GM23338 (cell line): ENCODE measurements around the gene MSL3B.

Experiments
- CREB1 ChIP-seq: fragments of 250-450 bp; sonication (Bioruptor Pico); IDR thresholded peaks from 2 replicates; pipeline ENCODE4 v1.5.0; 2020; ENCODE audit warnings: low read depth, mild to moderate bottlenecking, moderate library complexity
- NANOG ChIP-seq: IDR thresholded peaks from 2 replicates; pipeline ENCODE4 v1.6.1; 2016; ENCODE audit warnings: antibody characterized with exemption, borderline replicate concordance
- POLR2AphosphoS5 ChIP-seq: IDR thresholded peaks from 2 replicates; pipeline ENCODE4 v1.6.1; 2016; ENCODE audit warnings: antibody characterized with exemption, low read depth
- TF ChIP-seq, protein P1 (sequence below): IDR thresholded peaks from one replicate; pipeline ENCODE4 v1.6.1; 2018; ENCODE audit warnings: antibody characterized with exemption; ENCODE audit not compliant: unreplicated experiment
- TF ChIP-seq, protein P2 (sequence below): IDR thresholded peaks from 2 replicates; pipeline ENCODE4 v1.6.1; 2016; ENCODE audit warnings: antibody characterized with exemption
- TF ChIP-seq, protein P3 (sequence below): fragments of 250-450 bp; sonication (Bioruptor Pico); IDR thresholded peaks from 2 replicates; pipeline ENCODE4 v1.5.0; 2020; ENCODE audit warnings: mild to moderate bottlenecking, moderate library complexity

Gene MSL3B

DNA sequence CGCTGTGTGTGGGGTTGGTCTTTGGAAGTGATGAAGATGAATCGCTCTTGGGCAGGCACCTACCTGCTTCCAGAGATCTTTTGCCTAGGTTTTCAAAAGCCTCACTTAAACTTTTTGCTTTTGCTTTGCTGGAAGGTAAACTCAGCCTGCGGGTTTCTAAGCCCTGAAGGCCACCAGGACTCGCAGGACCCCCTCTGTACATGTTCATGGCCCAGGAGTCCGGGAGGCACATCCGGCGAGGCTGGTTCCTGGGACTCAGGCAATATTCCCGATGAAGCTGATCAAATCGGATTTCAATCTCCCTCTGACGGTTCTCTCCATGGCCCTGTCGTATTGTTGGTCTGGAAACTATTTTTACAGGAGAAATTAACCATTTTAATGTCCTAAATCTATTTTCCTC is 27.0 kb downstream of the MSL3B start (continued):
- TF ChIP-seq, protein P1, sequence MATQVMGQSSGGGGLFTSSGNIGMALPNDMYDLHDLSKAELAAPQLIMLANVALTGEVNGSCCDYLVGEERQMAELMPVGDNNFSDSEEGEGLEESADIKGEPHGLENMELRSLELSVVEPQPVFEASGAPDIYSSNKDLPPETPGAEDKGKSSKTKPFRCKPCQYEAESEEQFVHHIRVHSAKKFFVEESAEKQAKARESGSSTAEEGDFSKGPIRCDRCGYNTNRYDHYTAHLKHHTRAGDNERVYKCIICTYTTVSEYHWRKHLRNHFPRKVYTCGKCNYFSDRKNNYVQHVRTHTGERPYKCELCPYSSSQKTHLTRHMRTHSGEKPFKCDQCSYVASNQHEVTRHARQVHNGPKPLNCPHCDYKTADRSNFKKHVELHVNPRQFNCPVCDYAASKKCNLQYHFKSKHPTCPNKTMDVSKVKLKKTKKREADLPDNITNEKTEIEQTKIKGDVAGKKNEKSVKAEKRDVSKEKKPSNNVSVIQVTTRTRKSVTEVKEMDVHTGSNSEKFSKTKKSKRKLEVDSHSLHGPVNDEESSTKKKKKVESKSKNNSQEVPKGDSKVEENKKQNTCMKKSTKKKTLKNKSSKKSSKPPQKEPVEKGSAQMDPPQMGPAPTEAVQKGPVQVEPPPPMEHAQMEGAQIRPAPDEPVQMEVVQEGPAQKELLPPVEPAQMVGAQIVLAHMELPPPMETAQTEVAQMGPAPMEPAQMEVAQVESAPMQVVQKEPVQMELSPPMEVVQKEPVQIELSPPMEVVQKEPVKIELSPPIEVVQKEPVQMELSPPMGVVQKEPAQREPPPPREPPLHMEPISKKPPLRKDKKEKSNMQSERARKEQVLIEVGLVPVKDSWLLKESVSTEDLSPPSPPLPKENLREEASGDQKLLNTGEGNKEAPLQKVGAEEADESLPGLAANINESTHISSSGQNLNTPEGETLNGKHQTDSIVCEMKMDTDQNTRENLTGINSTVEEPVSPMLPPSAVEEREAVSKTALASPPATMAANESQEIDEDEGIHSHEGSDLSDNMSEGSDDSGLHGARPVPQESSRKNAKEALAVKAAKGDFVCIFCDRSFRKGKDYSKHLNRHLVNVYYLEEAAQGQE: no peak
- no peak for TF ChIP-seq NANOG
- TF ChIP-seq POLR2AphosphoS5: no peak
- TF ChIP-seq, protein P2, sequence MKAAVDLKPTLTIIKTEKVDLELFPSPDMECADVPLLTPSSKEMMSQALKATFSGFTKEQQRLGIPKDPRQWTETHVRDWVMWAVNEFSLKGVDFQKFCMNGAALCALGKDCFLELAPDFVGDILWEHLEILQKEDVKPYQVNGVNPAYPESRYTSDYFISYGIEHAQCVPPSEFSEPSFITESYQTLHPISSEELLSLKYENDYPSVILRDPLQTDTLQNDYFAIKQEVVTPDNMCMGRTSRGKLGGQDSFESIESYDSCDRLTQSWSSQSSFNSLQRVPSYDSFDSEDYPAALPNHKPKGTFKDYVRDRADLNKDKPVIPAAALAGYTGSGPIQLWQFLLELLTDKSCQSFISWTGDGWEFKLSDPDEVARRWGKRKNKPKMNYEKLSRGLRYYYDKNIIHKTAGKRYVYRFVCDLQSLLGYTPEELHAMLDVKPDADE: no peak
- no peak for TF ChIP-seq CREB1 (CRISPR knock-in tag)
- TF ChIP-seq, protein P3, sequence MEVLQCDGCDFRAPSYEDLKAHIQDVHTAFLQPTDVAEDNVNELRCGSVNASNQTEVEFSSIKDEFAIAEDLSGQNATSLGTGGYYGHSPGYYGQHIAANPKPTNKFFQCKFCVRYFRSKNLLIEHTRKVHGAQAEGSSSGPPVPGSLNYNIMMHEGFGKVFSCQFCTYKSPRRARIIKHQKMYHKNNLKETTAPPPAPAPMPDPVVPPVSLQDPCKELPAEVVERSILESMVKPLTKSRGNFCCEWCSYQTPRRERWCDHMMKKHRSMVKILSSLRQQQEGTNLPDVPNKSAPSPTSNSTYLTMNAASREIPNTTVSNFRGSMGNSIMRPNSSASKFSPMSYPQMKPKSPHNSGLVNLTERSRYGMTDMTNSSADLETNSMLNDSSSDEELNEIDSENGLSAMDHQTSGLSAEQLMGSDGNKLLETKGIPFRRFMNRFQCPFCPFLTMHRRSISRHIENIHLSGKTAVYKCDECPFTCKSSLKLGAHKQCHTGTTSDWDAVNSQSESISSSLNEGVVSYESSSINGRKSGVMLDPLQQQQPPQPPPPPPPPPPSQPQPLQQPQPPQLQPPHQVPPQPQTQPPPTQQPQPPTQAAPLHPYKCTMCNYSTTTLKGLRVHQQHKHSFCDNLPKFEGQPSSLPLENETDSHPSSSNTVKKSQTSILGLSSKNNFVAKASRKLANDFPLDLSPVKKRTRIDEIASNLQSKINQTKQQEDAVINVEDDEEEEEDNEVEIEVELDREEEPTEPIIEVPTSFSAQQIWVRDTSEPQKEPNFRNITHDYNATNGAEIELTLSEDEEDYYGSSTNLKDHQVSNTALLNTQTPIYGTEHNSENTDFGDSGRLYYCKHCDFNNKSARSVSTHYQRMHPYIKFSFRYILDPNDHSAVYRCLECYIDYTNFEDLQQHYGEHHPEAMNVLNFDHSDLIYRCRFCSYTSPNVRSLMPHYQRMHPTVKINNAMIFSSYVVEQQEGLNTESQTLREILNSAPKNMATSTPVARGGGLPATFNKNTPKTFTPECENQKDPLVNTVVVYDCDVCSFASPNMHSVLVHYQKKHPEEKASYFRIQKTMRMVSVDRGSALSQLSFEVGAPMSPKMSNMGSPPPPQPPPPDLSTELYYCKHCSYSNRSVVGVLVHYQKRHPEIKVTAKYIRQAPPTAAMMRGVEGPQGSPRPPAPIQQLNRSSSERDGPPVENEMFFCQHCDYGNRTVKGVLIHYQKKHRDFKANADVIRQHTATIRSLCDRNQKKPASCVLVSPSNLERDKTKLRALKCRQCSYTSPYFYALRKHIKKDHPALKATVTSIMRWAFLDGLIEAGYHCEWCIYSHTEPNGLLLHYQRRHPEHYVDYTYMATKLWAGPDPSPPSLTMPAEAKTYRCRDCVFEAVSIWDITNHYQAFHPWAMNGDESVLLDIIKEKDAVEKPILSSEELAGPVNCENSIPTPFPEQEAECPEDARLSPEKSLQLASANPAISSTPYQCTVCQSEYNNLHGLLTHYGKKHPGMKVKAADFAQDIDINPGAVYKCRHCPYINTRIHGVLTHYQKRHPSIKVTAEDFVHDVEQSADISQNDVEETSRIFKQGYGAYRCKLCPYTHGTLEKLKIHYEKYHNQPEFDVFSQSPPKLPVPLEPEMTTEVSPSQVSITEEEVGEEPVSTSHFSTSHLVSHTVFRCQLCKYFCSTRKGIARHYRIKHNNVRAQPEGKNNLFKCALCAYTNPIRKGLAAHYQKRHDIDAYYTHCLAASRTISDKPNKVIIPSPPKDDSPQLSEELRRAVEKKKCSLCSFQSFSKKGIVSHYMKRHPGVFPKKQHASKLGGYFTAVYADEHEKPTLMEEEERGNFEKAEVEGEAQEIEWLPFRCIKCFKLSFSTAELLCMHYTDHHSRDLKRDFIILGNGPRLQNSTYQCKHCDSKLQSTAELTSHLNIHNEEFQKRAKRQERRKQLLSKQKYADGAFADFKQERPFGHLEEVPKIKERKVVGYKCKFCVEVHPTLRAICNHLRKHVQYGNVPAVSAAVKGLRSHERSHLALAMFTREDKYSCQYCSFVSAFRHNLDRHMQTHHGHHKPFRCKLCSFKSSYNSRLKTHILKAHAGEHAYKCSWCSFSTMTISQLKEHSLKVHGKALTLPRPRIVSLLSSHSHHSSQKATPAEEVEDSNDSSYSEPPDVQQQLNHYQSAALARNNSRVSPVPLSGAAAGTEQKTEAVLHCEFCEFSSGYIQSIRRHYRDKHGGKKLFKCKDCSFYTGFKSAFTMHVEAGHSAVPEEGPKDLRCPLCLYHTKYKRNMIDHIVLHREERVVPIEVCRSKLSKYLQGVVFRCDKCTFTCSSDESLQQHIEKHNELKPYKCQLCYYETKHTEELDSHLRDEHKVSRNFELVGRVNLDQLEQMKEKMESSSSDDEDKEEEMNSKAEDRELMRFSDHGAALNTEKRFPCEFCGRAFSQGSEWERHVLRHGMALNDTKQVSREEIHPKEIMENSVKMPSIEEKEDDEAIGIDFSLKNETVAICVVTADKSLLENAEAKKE: no peak
